Fibroblast of skin of left quadriceps (primary cell): ENCODE data around the gene TRAPPC2L.

Experiments
- DNase-seq, 2 experiments: peaks; one replicate each; pipeline ENCODE4 v3.0.0-alpha.2; 2013; ENCODE audit warnings: low read depth in 2 of 2

TRAPPC2L gene

DNA sequence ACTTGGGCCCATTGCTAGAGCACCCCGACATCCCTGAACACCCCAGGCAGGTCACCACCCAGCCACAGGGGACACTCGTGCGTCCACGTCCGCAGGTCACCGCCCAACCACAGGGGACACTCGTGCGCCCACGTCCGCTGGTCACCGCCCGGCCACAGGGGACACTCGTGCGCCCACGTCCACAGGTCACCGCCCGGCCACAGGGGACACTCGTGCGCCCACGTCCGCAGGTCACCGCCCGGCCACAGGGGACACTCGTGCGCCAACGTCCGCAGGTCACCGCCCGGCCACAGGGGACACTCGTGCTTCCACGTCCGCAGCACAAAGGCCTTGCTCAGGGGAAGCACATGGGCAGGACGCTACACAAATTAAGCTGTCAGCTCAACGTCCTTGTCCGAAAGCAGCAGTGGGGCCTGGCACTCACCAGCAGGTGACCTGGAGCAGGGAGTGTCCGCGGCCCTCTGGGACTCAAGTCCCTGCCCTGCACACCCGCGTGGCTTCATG lies 17.8 kb upstream of the TRAPPC2L start:
- DNase-seq: no peak

DNA sequence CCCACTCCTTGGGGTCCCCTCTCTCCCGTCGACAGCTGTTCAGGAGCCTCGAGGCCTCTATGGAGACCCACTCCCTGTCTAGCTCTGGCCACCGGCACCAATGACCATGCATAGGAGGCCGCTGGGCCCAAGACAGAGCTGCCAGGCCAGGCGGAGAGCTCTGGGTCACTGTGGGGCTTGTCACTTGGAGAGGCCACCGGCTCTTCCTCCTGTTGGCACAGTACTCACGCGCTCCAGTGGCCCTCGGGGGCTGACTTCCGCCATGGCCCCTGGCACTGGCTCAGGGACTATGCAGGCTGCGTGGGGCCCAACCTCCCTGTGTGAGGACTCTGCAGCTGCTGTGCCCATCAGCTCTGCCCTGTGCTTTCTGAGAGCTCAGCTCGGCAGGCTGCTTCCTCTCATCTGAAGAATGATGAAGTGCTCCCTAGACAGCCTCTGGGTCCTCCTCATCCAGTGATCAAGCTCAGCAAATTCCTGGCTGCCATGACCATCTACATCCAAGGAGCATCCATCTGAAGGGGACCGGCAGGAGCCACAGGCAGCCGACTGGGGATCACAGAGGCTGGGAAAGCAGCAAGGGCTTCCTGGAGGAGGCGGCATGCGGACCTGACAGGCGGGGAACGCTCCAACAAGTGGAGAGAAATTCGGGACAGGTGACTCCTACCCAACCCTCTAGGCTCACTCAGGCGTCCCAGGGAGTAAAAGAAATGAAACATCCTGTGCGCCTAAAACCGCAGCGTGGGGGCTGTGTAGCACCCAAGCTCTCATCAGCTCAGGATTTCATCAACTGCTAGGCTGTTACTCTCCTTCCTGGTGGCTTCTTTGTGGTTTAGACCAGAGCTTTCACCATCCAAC lies 17.0 kb upstream of the TRAPPC2L start:
- DNase-seq: no peak

DNA sequence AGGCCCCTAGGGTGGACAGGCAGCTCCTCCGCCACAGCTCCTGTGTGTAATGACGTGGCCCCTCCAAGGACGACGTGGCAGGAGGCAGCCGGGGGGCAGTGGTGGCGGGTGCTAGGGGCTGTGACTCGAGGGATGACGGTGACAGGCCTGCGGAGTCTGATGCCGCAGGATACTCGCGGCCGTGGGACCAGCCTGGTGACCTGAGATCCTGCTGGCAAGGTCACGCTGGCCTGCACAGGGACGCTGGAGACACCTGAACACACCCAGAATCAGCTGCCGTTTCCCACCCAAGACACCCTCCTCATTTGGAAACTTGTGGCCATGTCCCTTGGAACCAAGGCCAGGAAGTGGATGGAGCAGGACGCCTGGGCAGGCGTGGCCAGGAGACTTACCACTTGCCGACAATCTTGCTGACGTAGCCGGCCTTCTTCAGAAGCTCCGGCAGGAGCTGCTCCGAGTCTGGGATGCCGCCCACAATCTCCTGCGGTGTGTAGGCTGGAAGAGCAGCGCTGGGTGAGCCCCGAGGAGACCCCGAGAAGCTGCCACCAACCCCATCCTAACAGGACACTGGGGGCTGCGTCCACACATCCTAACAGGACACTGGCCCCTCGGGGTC lies 16.2 kb upstream of the TRAPPC2L start:
- no peak for DNase-seq

DNA sequence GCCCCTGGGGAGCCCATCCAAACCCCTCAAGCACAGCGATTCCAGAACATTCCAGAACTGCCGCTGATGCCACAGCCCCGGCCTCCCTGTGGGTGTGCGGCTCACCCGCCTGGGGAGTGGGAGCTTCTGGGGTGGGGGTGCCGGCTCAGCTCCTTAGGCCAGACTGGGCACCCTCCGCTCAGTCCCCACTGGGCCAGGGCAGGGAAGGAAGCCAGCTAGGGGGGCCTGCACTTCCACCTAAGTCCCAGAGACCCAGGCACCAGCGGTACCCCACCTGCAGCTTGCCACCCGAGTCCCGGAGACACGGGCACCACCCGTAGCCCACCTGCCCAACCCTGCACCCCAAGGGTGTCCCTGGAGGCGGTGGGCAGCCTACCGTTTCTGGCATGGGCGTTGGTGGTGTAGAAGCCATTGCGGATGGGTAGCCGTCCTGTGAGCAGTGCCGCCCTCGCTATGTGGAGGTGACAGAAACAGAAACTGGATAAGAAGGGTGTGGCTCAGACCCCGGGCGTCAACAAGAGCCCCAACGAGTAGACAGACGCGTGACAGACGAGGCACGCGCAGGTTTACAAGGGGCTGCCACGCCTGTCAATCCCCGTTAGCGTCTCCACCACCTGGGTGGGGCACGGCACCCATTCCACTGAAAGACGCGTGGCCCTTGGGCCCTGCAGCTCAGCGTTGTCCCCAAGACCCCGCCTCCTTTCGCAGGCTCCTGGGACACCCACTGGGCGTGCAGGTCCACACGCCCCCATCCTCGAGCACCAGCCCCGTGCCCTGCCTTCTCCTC lies 15.2 kb upstream of the TRAPPC2L start:
- DNase-seq: no peak

DNA sequence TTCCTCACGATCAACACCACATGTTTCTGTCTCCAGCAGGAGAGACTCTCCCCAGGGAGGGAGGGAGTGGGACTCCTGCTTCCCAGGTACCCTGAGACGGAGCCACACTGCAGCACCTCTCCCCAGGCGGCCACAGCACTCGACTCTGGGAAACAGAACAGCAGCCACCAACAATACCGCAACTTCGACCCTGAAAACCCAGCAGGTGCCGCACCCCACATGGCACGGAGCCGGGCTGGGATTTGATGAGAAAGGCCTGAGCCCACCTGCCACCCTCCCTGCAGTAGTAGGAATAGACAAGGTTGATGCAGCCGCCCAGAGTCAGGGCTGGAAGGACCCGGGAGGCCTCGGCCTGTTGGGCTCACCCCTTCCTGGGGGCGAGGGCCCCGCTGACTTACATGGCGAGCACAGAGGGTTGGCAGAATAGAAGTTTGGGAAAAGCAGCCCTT lies 14.6 kb upstream of the TRAPPC2L start:
- DNase-seq: no peak

DNA sequence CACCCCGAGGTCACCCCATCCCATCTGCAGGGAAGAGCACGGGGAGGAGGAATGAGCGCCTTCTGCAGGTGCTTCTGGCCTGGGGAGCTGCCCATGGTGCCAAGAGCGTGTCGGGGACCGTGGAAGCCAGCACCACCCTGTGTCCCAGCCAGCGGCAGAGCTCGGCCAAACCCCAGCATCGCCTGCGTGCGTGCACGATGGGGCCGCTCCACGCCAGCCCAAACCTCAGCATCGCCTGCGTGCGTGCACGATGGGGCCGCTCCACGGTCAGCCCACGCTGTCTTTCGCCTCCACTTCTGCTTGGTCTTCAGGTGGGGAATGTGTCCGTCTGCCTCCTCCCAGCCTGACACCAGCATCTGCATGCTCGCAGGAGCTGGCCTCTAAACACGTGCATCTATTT lies 14.1 kb upstream of the TRAPPC2L start:
- DNase-seq: no peak

DNA sequence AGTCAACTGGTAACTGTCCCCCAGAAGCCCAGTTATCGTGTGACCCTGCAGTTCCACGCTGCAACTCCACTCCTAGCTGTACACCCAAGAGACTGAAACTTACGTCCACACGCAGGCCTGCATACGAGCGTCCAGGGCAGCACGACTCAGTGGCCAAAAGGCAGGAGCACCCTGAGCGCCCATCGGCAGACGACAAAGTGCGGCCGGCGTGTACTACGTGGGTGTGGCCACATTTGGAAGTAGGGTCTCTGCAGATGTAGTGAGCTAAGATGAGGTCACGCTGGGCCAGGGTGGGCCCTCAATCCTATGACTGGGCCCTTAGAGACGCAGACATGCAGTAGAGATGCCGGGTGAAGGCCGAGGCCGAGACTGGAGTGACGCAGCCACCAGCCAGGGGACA lies 13.7 kb upstream of the TRAPPC2L start:
- DNase-seq: no peak

DNA sequence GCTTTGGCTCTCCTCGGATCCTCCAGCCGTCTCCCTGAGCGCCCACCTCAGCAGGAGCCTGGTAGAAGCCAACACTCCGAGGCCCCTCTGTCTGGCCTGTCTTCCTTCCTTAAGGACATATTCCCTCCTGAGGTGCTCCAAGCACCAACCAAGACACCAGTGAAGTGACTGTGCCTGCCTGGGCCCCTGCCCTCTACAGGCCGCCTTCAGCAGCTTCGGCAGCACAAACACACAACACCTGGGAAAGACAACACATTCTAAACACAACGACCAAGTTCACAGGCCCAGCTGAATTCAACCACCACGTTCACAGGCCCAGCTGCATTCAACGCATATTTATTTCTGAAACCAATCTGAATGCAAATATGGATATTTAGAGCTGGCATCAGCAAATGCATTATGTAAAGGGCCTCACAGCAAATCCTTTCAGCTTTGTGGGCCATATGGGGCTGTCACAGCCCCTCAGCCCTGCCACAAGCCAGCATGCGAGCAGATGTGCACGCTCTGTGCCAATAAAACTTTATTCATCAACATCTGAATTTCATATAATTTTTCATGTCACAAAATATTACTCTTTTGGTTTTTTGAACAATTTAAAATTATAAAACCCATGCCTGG lies 12.4 kb upstream of the TRAPPC2L start:
- DNase-seq: no peak

DNA sequence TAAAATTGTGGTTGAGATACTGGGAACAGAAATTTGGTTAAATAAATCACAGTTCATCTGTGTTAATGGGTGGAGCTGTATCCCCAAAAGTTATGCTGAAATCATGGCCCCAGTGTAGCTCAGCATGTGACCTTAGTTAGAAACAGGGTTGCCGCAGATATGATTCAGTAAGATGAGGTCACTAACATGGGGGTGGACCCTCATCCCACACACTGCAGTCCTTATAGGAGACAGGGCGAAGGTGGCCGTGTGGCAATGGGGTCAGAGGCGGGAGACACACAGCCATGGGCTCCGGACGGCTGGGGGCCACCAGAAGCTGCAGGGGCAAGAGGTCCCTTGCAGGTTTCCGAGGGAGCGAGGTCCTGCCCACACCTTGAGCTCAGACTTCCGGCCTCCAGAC lies 10.8 kb upstream of the TRAPPC2L start:
- no peak for DNase-seq

DNA sequence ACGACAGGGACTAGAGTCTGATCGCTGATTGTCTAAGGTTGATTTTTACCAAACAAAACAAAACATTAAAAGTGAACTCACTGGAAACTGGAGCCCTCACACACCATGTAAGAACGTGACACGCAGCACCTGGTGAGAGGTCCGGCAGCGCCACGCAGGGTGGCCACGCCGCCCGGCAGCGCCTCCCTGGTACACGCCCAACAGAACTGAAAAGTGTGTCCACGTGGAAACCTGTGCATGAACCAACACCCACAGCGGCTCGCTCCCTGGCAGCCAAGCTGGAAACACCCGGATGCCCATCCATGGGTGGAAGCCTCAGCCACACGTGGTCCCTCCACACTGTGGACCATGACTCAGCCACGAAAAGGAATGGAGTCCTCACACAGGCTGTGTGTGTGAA lies 9.3 kb upstream of the TRAPPC2L start:
- DNase-seq: no peak

DNA sequence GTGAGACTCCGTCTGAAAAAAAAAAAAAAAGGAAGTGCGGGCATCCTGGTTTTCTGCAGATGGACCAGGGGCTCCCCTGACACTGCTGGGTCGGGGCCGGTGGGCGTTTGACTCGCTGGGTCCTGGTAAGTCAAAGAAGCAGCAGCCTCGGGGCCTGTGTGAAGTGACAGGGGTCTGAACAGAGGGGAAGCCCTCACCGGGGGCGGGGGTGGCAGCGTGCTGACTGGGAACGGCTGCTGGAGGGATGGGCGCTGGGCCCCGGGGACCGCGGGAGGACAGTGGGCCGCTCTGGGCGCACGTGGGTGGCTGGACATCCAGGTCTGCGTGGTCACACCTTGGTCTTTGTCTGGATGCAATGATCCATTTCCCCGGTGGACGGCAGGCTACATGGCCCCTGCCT lies 8.4 kb upstream of the TRAPPC2L start:
- no peak for DNase-seq

DNA sequence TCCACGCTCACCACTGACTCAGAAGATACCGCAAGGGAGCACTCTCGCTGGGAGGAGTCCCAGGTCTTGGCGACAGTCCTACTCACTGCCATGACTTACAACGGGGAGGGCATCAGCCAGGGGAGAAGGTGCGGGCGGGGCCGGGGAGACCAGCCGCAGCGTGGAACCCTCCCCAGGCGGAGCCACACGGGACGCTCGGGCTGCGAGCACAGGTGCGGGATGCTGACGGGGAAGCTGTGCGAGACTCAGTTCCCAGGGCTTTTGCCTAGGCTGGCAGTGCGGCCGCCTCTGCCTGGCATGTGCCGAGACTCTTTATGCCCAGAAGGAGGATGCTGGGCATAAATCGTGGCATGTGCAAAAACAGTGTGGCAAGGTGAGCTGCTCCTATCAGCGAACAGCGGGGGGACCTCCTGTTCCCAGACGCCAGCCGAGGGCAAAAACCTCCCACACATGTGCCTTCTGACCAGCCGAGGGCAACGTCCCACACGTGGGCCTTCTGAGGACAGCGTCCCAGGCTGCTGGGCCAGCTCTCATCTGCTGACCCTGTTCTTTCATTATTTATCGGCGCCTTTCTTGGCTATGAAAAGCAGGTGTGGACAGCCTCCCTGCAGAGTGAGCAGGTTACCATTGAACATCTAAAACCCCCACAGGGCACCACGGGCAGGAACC lies 6.3 kb upstream of the TRAPPC2L start:
- DNase-seq: no peak

DNA sequence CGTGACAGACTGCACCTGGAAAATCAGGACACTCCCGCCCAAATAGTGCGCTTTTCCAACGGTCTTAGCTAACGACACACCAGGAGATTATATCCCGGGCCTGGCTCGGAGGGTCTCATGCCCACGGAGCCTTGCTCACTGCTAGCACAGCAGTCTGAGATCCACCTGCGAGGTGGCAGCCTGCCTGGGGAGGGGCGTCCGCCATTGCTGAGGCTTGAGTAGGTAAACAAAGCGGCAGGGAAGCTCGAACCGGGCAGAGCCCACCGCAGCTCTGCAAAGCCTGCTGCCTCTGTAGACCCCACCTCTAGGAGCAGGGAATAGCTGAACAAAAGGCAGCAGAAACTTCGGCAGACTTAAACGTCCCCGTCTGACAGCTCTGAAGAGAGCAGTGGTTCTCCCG lies 5.3 kb upstream of the TRAPPC2L start:
- no peak for DNase-seq

DNA sequence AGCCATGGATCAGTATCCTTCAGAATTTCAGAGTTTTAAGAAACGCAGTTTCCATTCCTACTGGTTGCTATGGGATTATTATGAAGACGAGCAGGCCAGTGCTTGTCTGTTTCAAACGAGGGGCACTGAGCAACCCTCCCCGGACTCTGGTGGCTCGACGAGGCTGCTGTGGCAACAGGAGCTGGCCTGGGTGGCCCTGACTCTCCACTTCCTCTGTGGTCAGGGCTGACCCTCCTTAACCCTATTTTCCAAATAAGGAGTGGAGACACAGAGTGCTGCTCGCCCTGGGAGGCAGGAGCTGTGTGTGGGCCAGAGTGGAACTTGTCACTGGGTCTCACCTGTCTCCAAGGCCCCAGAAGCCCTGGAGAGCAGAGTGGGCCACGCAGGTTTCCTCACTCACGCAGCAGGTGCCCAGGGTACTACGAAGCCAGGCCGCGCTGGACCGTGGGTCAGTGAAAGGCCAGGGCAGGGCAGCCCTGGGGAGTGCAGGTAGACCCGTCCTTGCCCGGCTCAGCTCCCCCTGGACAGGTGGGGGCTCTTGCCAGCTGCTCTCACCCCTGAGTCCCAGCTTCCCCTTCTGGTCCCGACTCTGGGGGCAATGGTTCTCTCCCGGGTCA lies 3.5 kb upstream of the TRAPPC2L start:
- no peak for DNase-seq

DNA sequence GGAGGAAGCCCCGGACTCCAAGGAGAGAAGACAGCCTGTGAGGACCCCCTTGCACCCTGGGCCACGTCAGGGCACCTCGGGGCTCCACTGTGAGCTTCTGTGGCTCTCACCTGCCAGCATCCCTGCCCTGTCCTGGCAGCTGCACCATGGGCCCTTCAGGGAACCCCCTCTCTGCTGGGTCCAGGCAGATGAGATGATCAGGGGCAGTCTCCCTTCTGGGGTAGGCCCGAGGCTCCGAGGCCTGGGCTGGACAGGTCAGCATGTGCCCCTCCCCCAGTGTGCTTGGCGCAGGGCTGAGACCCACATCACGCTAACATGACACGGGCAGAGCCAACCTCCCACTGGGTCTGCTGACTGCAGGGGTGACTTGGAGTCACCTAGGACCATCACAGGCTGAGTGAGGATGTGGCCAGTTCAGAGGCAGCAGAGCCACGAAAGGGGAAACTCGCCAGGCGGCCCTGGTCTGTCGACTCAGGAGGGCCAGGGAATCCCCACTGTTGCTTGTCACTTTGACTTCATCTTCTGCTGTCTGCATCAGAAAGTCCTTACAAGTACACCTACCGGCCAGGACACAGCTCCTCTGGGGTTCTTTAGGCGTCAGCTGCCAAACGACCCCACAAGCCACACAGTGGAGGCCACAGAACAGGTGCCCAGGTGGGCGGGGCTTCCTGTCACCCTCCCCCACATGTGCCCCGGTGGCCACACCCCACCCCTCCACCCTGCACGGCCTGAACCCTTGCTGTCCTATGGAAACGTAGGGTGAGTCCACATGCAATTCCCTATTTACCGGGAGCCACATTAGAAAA lies 2.4 kb upstream of the TRAPPC2L start:
- no peak for DNase-seq

DNA sequence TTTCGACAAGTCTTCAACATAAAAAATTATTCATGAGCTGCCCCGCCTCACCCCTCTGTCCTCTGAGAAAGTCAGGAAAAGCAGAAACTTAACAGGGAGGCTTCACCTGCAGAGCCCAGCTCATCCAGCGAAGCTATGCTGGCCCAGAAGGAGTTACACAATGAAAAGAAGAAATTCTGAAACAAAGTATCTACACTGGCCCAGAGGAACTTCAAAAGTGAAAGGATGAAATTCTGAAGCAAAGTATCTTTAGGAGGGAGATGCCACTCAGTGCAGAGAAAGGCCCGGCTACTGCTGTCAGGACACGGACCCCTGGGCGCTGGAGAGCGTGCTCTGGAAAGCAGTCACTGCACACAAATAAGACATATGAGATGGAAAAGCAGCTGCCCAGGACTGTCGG lies 1.8 kb upstream of the TRAPPC2L start:
- no peak for DNase-seq

DNA sequence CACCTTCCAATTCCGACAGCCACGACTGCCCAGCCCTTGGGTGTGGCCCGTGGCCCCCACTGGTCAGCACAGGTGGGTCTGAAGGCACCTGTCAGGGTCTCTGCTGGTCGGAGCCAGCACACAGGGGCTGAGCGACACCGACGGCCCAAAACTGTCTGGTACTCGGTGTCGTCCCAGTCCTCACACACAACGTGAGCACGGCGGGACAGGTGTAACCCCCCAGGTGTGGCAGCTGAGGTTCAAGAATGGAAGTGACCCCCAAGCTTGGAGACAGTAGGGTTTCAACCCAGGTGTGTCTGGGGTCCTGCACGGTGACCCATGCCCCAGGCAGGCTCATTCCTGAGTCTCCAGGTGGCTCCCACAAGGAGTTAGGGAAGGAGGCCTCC lies 1.2 kb upstream of the TRAPPC2L start:
- DNase-seq: no peak

DNA sequence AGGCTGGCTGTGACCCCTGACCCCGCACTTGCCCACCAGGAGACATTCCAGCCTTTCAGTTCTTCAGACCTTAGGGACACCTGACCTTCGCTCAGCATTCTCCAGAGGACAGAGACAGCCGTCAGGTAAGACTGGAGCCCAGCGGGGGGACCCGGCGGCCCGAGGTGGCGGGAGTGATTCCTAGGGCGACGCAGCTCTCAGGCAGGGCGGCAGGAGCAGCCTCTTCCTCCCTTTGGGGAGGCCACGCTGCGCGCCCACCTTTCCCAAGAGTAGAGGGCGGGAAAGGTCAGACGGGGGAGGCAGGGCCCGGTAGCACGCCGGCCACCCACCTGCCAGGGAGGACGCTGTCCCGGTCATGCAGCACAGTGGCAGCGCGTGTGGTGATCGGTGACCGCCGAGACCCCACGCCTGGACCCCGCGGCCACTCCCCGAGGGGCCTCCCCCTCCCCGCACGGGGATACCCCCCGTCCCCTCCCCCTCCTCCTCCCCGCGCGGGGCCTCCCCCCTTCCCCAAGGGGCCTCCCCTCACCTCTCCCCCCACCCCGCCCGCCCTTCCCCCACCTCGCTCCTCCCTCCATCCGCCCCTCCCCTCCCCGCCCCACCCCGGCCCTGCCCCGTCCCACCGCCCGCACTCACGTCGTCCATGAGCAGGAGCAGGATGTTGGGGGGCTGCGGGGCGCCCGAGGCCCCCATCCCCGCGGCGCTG lies 652 bp upstream of the TRAPPC2L start:
- DNase-seq: no peak

DNA sequence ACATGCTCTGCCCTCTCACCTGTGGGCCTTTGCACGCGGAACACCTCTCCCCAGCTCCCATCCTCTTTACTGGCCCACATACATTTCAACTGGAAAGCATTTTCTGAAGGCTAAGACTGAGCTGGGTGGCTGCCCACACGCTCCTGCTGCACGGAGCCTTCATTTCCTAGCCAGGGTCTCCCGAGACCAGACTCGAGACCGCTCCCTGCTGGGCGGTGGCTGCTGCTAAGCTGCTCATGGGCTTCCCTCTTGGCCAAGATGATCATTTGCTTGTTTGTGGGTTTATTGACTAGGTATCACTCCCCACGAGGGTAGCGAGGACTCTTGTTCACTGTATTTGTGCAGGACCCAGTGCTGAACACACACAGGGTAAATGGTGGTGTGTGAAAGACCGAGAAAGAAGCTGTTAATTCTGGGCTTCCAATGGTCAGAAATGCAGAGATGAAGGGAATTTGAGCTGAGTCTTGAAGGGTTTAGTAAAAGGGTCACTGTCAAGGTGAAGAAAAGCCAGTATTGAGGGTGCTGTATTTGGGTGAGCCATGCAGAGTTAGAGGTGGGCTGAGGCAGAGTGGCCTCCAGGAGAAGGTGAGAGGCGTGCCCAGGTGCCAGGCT lies 907 bp downstream of the TRAPPC2L start:
- peak; percentile 20 to 40 for DNase-seq
